HG03558 (cell line): ENCODE measurements around the gene ERF.
"Not testable (repeated sequence)": the region's sequence is repeated elsewhere in the genome, so short reads cannot be mapped to it uniquely, and the experiment has no call there.

Experiments used
- ATAC-seq: cut with Tn5 transposase; IDR thresholded peaks from one replicate; pipeline ENCODE4 v1.9.1; 2021; ENCODE audit warnings: moderate number of reproducible peaks; ENCODE audit not compliant: unreplicated experiment; ENCODE audit errors: extremely low read depth

The ERF gene

GRCh38 chr19:42257842-42258241, 2.9 kb upstream of the ERF start:
- ATAC-seq = not testable (repeated sequence)

DNA sequence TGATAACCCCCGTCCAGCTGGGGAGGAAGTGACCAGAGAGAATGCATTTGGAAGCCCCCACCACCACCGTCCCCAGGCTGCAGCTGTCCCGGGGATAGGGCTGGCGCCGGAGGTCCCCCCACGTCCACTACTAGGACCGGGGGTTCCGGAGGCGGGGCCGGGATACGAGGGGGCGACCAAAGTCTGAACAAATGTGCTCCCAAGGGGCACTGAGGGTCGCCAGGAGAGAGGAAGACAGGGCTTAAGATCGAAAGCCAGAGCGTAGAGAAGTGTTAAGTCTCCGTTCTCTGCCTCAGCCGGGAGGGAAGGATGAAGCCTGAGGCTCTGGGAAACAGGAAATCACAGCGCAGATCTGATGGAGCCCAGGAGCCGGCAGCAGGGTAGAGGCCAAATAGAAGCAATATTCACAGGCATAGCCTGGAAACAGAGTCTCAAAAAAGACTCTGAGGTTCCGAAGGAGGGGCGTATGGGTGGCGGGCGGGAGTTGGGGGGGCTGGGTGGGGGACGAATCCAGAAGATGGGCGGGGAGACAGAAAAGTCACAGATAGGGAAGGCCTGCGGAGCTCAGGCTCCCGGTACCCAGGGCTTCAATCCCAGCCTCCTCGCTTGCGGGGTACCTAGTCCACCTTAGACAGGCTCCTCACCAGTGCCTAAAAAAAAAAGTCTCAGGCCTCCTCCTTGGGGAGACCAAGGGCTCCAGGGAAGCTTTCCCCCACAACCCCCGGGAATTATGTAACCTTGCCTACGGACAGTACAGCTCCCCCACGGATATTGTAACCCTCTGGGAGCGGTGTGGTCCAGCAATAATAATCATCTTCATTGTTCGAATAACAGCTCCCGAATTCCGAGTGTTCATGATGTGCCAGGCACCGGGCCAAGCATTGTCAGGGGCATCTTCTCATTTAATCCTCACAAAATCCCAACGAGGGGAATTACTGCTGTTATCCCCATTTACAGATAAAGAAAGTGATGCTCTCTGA, 1.1 kb upstream of the ERF start:
- no peak for ATAC-seq

GRCh38 chr19:42254089-42254849, 659 bp downstream of the ERF start:
- no peak for ATAC-seq

- ATAC-seq = no peak
These were observed 1.5 kb downstream of the ERF start for GRCh38 chr19:42253245-42254088.

- ATAC-seq = no peak
These were observed 2.3 kb downstream of the ERF start for GRCh38 chr19:42252365-42253244.

DNA sequence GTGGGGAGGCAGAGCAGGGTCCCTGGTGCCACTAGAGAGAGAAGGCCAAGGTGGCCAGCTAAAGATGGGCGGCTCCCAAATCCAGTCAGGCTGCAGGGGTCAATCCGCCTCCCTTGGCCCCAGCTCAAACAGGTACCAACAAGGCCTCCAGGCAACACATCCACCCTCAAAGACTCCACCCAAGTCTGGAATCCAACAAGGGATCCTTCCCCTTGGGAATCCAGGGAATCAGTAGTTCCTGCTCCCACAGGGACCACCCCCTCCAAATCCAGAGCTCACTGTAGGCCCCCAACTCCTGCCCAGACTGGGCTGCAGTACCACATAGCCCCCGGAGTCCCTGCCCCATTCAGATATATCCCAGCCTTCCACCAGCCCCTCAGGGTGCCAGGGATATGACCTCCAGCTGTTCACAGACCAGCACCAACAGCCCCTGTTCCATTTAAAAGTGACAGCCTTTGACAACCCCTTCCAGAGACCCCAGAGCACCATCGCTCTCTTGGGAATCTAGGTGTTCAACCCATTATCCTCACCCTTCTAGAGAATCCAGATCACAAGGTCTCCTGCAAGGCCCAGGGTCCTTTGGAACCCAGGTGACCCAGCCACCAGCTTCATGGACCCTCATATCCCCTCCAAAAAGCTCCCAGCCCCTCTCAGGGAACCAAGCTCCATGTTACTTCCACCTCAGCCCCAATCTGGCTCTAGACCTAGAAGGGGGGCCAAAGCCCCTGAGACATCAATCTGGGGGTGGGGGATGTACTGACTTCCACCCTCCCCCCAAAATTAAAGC, 3.2 kb downstream of the ERF start:
- ATAC-seq = no peak

- ATAC-seq = no peak
These were observed 4.0 kb downstream of the ERF start for GRCh38 chr19:42250666-42251531.

DNA sequence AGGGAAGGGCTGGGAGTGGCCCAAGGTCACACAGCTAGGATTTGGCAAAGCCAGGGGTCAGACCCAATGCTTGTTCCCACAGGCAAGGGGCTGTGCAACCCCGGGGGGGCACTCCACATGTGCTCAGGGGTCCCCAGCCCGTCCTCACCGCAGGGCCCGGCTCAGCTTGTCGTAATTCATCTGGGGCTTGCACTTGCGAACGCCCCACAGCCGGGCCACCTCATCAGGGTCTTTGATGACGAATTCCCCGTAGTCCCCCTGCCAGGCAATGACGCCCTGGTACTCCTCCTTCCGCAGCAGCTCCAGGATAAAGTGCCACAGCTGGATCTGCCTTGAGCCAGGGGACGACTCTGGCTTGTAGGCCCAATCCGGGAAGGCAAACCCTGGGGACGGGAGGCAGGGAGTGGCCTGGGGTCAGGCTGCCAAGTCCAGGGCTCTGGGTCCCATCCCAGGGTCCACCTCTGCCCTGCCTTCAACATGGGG, 4.7 kb downstream of the ERF start:
- ATAC-seq = no peak

- ATAC-seq = no peak
These were observed 5.2 kb downstream of the ERF start for GRCh38 chr19:42249769-42250168.

DNA sequence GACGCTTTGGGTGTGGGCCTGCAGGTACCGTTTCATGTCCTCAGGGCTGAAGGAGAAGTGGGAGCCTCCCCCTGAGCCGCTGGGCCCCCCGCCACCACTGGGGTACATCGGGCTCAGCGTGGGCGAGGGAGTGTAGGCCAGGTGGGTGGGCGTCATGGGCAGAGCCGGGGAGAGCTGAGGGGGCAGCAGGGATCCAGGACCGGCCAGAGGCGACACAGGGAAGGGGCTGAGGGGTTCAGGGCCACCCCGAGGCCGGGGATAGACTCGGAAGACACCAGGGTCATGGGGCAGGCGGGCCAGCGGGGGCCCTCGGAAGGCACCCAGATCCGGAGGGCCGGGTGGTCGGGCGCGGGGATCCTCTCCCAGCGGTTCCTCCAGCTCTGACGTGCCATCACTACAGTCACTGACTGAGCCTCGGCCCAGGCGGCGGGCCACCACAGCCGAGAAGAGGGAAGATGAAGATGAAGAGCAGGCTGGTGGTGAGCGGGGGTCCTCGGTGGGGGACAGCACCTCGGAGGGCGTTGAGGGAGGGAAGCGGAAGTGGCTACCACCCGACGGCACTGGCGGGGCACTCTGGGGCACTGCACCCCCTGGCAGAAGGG, 5.7 kb downstream of the ERF start:
- ATAC-seq = no peak

GRCh38 chr19:42248270-42249148, 6.4 kb downstream of the ERF start:
- no peak for ATAC-seq

DNA sequence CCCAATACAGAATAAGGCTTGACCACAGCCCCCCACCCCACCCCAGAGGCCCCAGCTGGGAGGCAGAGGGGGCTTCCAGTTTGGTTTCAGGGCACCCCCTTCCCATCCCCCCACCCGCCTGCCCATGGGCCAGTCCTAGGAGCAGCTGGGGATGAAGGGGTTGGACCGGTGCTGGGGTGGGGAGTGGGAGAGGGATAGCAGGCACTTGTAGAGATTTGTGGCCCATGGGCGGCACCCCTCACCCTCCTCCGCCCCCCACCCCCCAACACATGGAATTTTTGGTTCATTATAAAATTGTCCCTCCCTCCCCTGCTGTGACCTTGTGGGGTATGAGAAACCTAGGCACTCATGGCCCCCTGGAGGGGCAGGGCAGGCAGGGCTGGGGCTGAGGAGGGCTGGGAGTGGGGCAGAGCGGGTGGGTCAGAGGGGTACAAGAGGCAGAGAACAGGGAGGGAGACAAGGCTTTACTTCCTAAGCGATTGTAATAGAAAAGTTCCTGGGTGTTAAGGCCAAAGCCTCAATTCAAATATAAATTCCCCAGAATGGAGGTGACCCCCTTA, 7.2 kb downstream of the ERF start:
- ATAC-seq = no peak

GRCh38 chr19:42246922-42247639, 7.8 kb downstream of the ERF start:
- ATAC-seq = no peak

DNA sequence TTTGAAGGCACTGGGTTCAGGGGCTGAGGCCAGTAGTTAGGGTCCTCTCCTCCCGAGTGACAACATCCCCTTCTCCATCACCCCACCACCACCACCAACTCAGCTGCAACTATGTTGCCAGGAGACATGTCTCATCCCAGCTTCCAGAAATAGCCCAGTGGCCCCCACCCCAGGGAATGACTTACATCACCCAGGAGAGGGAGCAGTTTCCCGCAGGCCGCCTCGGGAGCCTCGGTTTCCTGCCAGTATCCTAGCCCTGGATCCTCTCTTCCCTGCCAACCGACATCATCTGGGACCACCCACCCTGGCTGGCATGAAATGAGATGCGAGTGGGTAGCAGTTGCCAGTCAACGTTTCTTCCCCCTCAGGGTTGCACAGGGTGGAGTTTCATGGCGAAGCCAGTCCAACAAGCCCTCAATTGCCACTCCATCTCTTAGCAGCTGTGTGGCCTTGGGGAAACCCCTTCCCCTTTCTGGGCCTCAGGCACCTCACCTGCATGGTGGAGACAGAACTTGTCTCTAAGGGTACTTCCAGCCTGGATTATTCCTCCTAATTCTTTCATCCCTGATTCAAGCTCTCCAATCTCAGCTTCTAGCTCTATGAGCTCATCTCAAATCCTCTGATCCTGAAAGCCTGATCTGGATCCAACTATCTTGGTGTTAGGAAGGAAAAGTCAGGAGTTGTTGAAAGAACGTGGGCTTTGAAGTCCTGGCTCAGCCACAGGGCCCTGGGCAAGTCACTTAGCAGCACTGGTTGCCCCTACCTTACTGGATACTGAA, 8.6 kb downstream of the ERF start:
- no peak for ATAC-seq

GRCh38 chr19:42245231-42245630, 9.7 kb downstream of the ERF start:
- ATAC-seq = no peak
